ENCODE results near the gene C3.

C3 gene

GRCh38 chr19:6692027-6692426 is 28.4 kb downstream of the C3 start:
- no peak for DNase-seq (ENCODE audit: low read depth)
- H3K4me3 ChIP-seq (ENCODE audit: control insufficient read depth, low read depth, low read length) = no peak overlapping the region
- no peak for TF ChIP-seq CTCF (IDR thresholded peaks at IDR 0.05; ENCODE audit: control insufficient read depth, insufficient read depth, low read depth, low read length, missing control alignments)

GRCh38 chr19:6691342-6691741 is 29.1 kb downstream of the C3 start:
- no peak for DNase-seq (ENCODE audit: low read depth)
- no peak for TF ChIP-seq CTCF (IDR thresholded peaks at IDR 0.05; ENCODE audit: control insufficient read depth, insufficient read depth, low read depth, low read length, missing control alignments)
- H3K4me3 ChIP-seq (ENCODE audit: control insufficient read depth, low read depth, low read length) = no peak overlapping the region

GRCh38 chr19:6690160-6690885 is 30.1 kb downstream of the C3 start:
- H3K4me3 ChIP-seq (ENCODE audit: control insufficient read depth, low read depth, low read length) = no peak overlapping the region
- no peak for TF ChIP-seq CTCF (IDR thresholded peaks at IDR 0.05; ENCODE audit: control insufficient read depth, insufficient read depth, low read depth, low read length, missing control alignments)
- DNase-seq (ENCODE audit: low read depth) = no peak

GRCh38 chr19:6687114-6687513 is 33.3 kb downstream of the C3 start:
- H3K4me3 ChIP-seq (ENCODE audit: control insufficient read depth, low read depth, low read length) = no peak overlapping the region
- DNase-seq (ENCODE audit: low read depth) = no peak
- no peak for TF ChIP-seq CTCF (IDR thresholded peaks at IDR 0.05; ENCODE audit: control insufficient read depth, insufficient read depth, low read depth, low read length, missing control alignments)

- TF ChIP-seq CTCF (IDR thresholded peaks at IDR 0.05; ENCODE audit: control insufficient read depth, insufficient read depth, low read depth, low read length, missing control alignments) = no peak
- no peak for DNase-seq (ENCODE audit: low read depth)
- H3K4me3 ChIP-seq (ENCODE audit: control insufficient read depth, low read depth, low read length) = no peak overlapping the region
Measured at GRCh38 chr19:6686628-6686975, 33.8 kb downstream of the C3 start.

- no peak for DNase-seq (ENCODE audit: low read depth)
- H3K4me3 ChIP-seq (ENCODE audit: control insufficient read depth, low read depth, low read length) = no peak overlapping the region
- no peak for TF ChIP-seq CTCF (IDR thresholded peaks at IDR 0.05; ENCODE audit: control insufficient read depth, insufficient read depth, low read depth, low read length, missing control alignments)
Measured at GRCh38 chr19:6685962-6686627, 34.4 kb downstream of the C3 start.
